ENCODE data around the gene CDKN3.
"Not testable (repeated sequence)": the region's sequence is repeated elsewhere in the genome, so short reads cannot be mapped to it uniquely, and the experiment has no call there.

CDKN3 gene

GRCh38 chr14:54370323-54371198 is 26.2 kb upstream of the CDKN3 start:
- no peak for DNase-seq

- DNase-seq = no peak
Observed at GRCh38 chr14:54374117-54374884, 22.5 kb upstream of the CDKN3 start.

GRCh38 chr14:54377501-54377900 is 19.3 kb upstream of the CDKN3 start:
- no peak for DNase-seq

GRCh38 chr14:54378893-54379292 is 17.9 kb upstream of the CDKN3 start:
- not testable (repeated sequence) for DNase-seq

- DNase-seq = not testable (repeated sequence)
Observed at GRCh38 chr14:54380558-54380957, 16.2 kb upstream of the CDKN3 start.

GRCh38 chr14:54381821-54382220 is 15.0 kb upstream of the CDKN3 start:
- no peak for DNase-seq

GRCh38 chr14:54383835-54384234 is 13.0 kb upstream of the CDKN3 start:
- no peak for DNase-seq

GRCh38 chr14:54385556-54385955 is 11.3 kb upstream of the CDKN3 start:
- DNase-seq = no peak

- DNase-seq = no peak
Observed at GRCh38 chr14:54387328-54387727, 9.5 kb upstream of the CDKN3 start.

GRCh38 chr14:54392131-54392859 is 4.5 kb upstream of the CDKN3 start:
- DNase-seq = no peak

GRCh38 chr14:54392986-54393884 is 3.6 kb upstream of the CDKN3 start:
- not testable (repeated sequence) for DNase-seq

- DNase-seq = no peak
Observed at GRCh38 chr14:54394596-54394995, 2.2 kb upstream of the CDKN3 start.

- no peak for DNase-seq
Observed at GRCh38 chr14:54395284-54395683, 1.5 kb upstream of the CDKN3 start.

GRCh38 chr14:54395716-54396115 is 1.1 kb upstream of the CDKN3 start:
- no peak for DNase-seq

- DNase-seq = no peak
Observed at GRCh38 chr14:54396183-54396492, 669 bp upstream of the CDKN3 start.

- DNase-seq = no peak
Observed at GRCh38 chr14:54399560-54399959, 2.8 kb downstream of the CDKN3 start.

- not testable (repeated sequence) for DNase-seq
Observed at GRCh38 chr14:54403401-54404005, 6.7 kb downstream of the CDKN3 start.

- no peak for DNase-seq
Observed at GRCh38 chr14:54410215-54410614, 13.4 kb downstream of the CDKN3 start.

- DNase-seq = no peak
Observed at GRCh38 chr14:54411371-54411770, 14.6 kb downstream of the CDKN3 start.

- no peak for DNase-seq
Observed at GRCh38 chr14:54420478-54421142, 23.8 kb downstream of the CDKN3 start.

GRCh38 chr14:54423991-54424390 is 27.2 kb downstream of the CDKN3 start:
- DNase-seq = no peak

All from stimulated activated CD4-positive, alpha-beta T cell treated with anti-CD3 and anti-CD28 coated beads, Interleukin-4, amount 100 ng/mL, for 24 hours (primary cell).